Measurements from ENCODE around the gene TCF7L2. TPM values are rescaled to one million over a fixed set of nuclear protein-coding genes. Genes with fewer than 3 reads are reported as not detected.

The TCF7L2 gene
- 8.8 and 14.8 TPM in 2 replicates for total RNA-seq (ENCODE audit: low replicate concordance)

- TF ChIP-seq, protein P1, sequence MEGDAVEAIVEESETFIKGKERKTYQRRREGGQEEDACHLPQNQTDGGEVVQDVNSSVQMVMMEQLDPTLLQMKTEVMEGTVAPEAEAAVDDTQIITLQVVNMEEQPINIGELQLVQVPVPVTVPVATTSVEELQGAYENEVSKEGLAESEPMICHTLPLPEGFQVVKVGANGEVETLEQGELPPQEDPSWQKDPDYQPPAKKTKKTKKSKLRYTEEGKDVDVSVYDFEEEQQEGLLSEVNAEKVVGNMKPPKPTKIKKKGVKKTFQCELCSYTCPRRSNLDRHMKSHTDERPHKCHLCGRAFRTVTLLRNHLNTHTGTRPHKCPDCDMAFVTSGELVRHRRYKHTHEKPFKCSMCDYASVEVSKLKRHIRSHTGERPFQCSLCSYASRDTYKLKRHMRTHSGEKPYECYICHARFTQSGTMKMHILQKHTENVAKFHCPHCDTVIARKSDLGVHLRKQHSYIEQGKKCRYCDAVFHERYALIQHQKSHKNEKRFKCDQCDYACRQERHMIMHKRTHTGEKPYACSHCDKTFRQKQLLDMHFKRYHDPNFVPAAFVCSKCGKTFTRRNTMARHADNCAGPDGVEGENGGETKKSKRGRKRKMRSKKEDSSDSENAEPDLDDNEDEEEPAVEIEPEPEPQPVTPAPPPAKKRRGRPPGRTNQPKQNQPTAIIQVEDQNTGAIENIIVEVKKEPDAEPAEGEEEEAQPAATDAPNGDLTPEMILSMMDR (IDR thresholded peaks at IDR 0.05; ENCODE audit: insufficient read depth, low read length) = no peak
- peak; percentile 96 for DNase-seq (ENCODE audit: low read depth)
- H3K4me3 ChIP-seq (ENCODE audit: low read depth, low read length) = peak within 1 kb of the TSS; percentile 81
These were observed at the start of gene TCF7L2 for GRCh38 chr10:112949875-112950507. TSS of gene TCF7L2 (plus strand) at chr10:112950247. CDS start at chr10:112950757, 510 bp downstream.

GRCh38 chr10:112902730-112903129, 47.3 kb upstream of the TCF7L2 start:
- no peak for DNase-seq (ENCODE audit: low read depth)
- TF ChIP-seq, protein P1 (IDR thresholded peaks at IDR 0.05; ENCODE audit: insufficient read depth, low read length) = no peak
- no peak overlapping the region for H3K4me3 ChIP-seq (ENCODE audit: low read depth, low read length)

DNA sequence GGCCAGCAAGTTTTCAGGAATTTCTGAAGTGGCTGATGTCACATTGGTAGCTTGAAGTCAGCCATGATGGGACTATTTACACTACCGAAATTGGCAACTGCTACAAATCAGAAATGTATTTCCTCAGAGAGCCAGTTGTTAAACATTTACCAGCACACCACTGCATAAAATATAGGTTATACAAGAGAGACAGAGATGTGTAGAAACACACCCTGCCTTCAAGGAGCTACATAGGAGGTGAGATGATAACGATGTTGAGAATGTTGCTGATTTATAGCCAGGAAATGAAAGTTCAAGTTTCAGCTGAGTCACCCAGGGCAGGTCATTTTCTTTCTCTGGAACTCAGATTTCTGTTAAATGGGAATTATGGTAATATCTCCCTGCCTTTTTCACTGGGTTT, 46.0 kb upstream of the TCF7L2 start:
- no peak overlapping the region for H3K4me3 ChIP-seq (ENCODE audit: low read depth, low read length)
- DNase-seq (ENCODE audit: low read depth) = peak; percentile 38
- TF ChIP-seq, protein P1 (IDR thresholded peaks at IDR 0.05; ENCODE audit: insufficient read depth, low read length) = no peak

DNA sequence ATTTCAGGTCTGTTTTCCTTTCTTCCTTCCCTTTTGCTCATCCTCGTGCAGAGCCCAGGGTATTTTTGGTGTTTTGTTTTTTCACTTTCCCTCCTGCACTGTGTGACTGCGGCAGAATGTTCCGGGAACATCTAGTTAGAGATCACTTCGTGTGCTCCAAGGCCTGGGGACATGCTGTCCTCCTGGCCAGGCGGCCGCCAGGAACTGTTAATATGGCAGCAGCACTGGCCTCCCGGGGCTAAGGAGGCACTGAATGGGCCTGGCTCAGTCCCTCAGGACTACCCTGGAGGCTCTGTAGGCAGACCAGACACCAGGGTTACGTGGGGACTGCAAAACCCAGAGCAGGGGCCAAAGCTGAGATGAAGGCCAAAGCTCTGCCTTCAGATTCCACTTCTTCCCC, 43.1 kb upstream of the TCF7L2 start:
- TF ChIP-seq, protein P1 (IDR thresholded peaks at IDR 0.05; ENCODE audit: insufficient read depth, low read length) = no peak
- DNase-seq (ENCODE audit: low read depth) = no peak
- no peak overlapping the region for H3K4me3 ChIP-seq (ENCODE audit: low read depth, low read length)

GRCh38 chr10:112907893-112908292, 42.2 kb upstream of the TCF7L2 start:
- DNase-seq (ENCODE audit: low read depth) = no peak
- H3K4me3 ChIP-seq (ENCODE audit: low read depth, low read length) = no peak overlapping the region
- TF ChIP-seq, protein P1 (IDR thresholded peaks at IDR 0.05; ENCODE audit: insufficient read depth, low read length) = no peak

DNA sequence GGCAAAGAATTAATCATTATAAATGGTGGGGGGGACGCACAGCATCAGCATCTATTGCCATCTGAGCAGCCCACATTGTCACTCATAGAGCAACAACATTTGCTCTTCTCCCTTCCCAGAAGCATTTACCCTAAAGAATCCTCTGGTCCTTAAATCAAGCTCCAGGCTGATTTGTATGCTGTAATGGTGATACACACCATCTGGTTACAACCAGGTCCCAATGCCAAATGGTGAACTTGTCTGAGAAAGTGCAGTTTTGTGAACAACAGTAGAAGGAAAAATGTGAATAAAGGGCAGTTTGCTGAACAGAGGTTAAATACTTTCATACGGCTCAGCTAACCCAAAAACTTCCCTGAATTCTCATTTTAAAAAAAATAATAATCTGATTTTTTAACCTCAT, 38.8 kb upstream of the TCF7L2 start:
- DNase-seq (ENCODE audit: low read depth) = no peak
- H3K4me3 ChIP-seq (ENCODE audit: low read depth, low read length) = no peak overlapping the region
- TF ChIP-seq, protein P1 (IDR thresholded peaks at IDR 0.05; ENCODE audit: insufficient read depth, low read length) = no peak

All from fibroblast of the aortic adventitia (primary cell).